MM.1S (cell line): ENCODE data around the gene BCCIP.

Source experiments
- CTCF ChIP-seq: fragments of 300-600 bp; sonication (generic); IDR thresholded peaks from 2 replicates; pipeline ENCODE4 v1.5.1; 2016; ENCODE audit warnings: antibody characterized with exemption, low read length, mixed read lengths
- EZH2 ChIP-seq: fragments of 300-600 bp; sonication (generic); optimal IDR thresholded peaks from 2 replicates; pipeline ENCODE3; 2017; ENCODE audit warnings: low read depth, mild to moderate bottlenecking, antibody characterized with exemption, low read length, mixed read lengths
- EZH2phosphoT487 ChIP-seq: fragments of 300-600 bp; sonication (generic); IDR thresholded peaks from 2 replicates; pipeline ENCODE4 v1.6.1; 2018; ENCODE audit warnings: antibody characterized with exemption, low read length

- no peak for TF ChIP-seq CTCF
- TF ChIP-seq EZH2: no peak
- TF ChIP-seq EZH2phosphoT487: no peak
Measured at GRCh38 chr10:125857185-125857760, 33.9 kb downstream of the BCCIP start.
